Measurements from ENCODE around the gene OR5B3.
"Not testable (repeated sequence)": the region's sequence is repeated elsewhere in the genome, so short reads cannot be mapped to it uniquely, and the experiment has no call there.

Gene OR5B3

GRCh38 chr11:58406774-58407173 lies at the start of gene OR5B3:
TSS of gene OR5B3 (minus strand) at chr11:58406874. CDS start at chr11:58403409, 3,465 bp downstream.
- no peak for DNase-seq

- DNase-seq: no peak
Observed at GRCh38 chr11:58451585-58451984, 44.9 kb upstream of the OR5B3 start.

- no peak for DNase-seq
Observed at GRCh38 chr11:58446294-58446693, 39.6 kb upstream of the OR5B3 start.

- DNase-seq: no peak
Observed at GRCh38 chr11:58444300-58444699, 37.6 kb upstream of the OR5B3 start.

- DNase-seq: no peak
Observed at GRCh38 chr11:58442136-58442535, 35.5 kb upstream of the OR5B3 start, which contains the start of gene OR5B12. TSS of gene OR5B12 (minus strand) at chr11:58442236. CDS start at chr11:58440151, 2,085 bp downstream.

GRCh38 chr11:58438486-58438885 lies 31.8 kb upstream of the OR5B3 start:
- DNase-seq: no peak

- no peak for DNase-seq
Observed at GRCh38 chr11:58434217-58434616, 27.5 kb upstream of the OR5B3 start.

GRCh38 chr11:58433638-58434203 lies 27.0 kb upstream of the OR5B3 start:
- DNase-seq: no peak

- no peak for DNase-seq
Observed at GRCh38 chr11:58429273-58429672, 22.6 kb upstream of the OR5B3 start.

GRCh38 chr11:58428021-58428420 lies 21.3 kb upstream of the OR5B3 start, which contains the start of gene OR5B2:
TSS of gene OR5B2 (minus strand) at chr11:58428121. CDS start at chr11:58423261, 4,860 bp downstream.
- no peak for DNase-seq

- DNase-seq: not testable (repeated sequence)
Observed at GRCh38 chr11:58399622-58400021, 7.1 kb downstream of the OR5B3 start.

- DNase-seq: no peak
Observed at GRCh38 chr11:58395581-58395980, 11.1 kb downstream of the OR5B3 start.

GRCh38 chr11:58394195-58394594 lies 12.5 kb downstream of the OR5B3 start:
- no peak for DNase-seq

- no peak for DNase-seq
Observed at GRCh38 chr11:58392746-58393145, 13.9 kb downstream of the OR5B3 start.

GRCh38 chr11:58391879-58392278 lies 14.8 kb downstream of the OR5B3 start:
- no peak for DNase-seq

- DNase-seq: no peak
Observed at GRCh38 chr11:58390551-58391063, 16.1 kb downstream of the OR5B3 start.

- DNase-seq: no peak
Observed at GRCh38 chr11:58358969-58359368, 47.7 kb downstream of the OR5B3 start, which contains the start of gene OR5B17. TSS of gene OR5B17 (minus strand) at chr11:58359069. CDS start at chr11:58359069, 0 bp downstream.

GRCh38 chr11:58354727-58355126 lies 51.9 kb downstream of the OR5B3 start:
- no peak for DNase-seq
